ENCODE data around the gene RUVBL2.
"Not testable (repeated sequence)": the region's sequence is repeated elsewhere in the genome, so short reads cannot be mapped to it uniquely, and the experiment has no call there.

DNA sequence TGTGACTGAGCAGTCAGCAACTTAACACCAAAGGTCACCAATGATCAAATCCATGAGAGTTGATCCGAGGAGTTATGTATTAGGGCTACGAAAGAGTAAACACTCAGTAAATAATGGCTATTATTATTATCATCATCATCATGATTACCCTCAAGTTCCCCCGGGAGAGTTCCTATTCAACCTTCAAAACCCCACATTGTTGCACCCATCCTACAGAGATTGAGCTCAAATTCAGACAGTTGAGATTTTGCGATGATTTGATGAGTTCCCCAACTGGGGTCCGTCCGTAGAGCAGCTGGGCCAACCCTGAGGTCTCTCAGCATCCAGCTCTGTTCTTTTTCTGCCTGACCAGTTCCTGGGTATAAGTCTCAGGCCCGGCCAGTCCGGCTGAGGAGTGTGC is 44.4 kb downstream of the RUVBL2 start:
- not testable (repeated sequence) for TF ChIP-seq POLR2A, NFE2L2 (IDR thresholded peaks at IDR 0.05; ENCODE audit: low read depth, low read length)
- TF ChIP-seq, protein P1, sequence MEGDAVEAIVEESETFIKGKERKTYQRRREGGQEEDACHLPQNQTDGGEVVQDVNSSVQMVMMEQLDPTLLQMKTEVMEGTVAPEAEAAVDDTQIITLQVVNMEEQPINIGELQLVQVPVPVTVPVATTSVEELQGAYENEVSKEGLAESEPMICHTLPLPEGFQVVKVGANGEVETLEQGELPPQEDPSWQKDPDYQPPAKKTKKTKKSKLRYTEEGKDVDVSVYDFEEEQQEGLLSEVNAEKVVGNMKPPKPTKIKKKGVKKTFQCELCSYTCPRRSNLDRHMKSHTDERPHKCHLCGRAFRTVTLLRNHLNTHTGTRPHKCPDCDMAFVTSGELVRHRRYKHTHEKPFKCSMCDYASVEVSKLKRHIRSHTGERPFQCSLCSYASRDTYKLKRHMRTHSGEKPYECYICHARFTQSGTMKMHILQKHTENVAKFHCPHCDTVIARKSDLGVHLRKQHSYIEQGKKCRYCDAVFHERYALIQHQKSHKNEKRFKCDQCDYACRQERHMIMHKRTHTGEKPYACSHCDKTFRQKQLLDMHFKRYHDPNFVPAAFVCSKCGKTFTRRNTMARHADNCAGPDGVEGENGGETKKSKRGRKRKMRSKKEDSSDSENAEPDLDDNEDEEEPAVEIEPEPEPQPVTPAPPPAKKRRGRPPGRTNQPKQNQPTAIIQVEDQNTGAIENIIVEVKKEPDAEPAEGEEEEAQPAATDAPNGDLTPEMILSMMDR (conservative IDR thresholded peaks at IDR 0.05; ENCODE audit: low read depth, low read length): not testable (repeated sequence)

Data from IMR-90 (cell line).